ENCODE results near the gene TRAK1.

TRAK1 gene

DNA sequence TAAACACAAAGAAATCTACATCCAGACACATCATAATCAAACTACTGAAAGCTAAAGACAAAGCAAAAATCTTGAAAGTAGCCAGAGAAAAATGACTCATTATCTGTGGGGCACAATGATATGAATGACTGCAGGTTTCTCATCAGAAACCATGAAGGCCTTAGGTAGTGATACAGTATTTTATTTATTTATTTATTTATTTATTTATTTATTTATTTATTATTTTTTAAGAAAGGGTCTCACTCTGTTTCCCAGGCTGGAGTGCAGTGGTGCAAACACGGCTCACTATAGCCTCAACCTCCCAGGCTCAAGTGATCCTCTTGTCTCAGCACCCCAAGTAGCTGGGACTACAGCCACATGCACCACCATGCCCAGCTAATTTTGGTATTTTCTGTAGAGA is 159.6 kb downstream of the TRAK1 start:
- FAIRE-seq: no peak

DNA sequence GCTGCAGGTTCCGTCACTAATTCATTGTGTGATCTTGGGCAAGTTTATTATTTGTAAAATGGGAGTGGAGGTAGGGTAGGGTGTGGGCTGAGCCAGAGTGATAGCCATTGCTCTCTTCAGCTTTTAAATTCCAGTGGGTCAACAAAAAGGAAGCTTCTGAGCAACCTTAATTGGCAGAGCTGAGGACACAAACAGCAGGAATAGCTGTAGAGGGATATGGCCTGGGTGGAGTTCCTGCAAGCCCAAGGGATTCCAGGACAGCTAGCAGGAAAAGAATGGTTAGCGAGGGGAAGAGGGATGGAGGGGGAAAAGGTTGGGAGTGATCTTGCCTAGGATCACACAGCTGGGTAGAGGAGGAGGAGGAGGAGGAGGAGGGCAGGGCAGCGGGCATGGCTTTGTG is 163.4 kb downstream of the TRAK1 start:
- FAIRE-seq: no peak

DNA sequence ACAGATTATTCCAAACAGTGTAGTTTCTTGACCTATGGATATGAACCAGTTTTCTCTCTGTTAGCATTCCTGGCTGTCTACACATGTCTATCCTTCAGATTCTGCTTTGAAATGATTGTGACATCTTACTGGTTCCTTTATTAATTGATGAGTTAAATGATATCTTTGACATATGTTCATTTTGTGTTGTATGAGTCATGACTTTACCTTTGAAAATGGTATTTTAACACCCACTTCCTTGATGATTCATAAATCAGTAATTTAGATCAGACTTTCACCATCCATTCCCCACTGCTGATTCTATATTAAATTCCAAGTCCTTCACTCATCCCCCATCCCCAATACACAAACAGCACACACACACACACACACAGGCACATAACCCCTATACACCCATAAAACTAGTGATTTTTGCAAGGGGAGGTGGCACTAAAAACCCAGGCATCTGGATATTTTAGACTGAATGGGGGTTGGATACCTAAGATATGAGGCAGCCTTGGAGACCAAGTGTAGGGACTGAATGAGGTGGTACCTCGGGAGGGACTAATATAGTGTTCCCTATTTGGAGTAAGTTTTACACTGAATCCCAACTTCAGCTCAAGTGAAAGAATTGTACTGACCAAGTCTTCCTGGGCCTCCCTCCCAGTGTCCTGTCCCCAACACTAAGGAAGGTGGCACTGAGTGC is 165.1 kb downstream of the TRAK1 start:
- no peak for FAIRE-seq

DNA sequence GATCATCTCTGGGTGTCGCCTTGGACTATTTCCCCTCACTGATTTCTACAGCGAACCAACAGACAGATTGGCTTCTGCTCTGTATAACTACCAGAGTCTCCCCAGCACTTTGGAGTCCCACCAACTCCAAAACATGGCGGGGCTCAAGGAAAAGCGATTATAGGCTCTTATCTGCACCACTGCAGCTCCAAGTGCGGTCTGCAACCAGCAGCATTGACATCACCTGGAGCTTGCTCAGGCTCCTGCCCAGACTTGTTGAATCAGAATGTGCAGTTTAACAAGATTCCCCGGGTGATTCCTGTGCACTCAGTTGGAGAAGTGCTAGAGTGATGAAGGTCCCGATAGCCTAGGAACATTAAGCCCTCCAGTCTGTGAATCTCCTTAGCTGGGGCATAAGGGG is 165.8 kb downstream of the TRAK1 start:
- no peak for FAIRE-seq

DNA sequence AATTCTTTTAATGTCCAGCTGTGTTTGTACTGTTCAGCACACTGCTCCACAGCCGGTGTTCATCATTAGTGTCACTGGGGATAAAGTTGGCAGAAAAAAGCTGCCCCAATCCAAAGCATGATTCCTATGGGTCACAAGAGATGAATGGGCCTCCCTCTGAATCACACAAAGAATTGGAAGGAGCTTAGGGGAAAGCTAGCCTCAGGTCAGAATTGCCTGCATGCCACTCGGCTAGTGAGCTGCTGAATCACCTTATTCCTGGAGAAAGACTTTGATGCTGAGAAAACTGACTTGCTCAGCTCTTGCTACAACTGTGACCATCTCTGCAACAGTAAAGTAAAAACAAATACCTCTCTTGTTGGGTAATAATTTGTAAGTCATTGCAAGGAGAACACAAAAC is 171.4 kb downstream of the TRAK1 start:
- no peak for FAIRE-seq

DNA sequence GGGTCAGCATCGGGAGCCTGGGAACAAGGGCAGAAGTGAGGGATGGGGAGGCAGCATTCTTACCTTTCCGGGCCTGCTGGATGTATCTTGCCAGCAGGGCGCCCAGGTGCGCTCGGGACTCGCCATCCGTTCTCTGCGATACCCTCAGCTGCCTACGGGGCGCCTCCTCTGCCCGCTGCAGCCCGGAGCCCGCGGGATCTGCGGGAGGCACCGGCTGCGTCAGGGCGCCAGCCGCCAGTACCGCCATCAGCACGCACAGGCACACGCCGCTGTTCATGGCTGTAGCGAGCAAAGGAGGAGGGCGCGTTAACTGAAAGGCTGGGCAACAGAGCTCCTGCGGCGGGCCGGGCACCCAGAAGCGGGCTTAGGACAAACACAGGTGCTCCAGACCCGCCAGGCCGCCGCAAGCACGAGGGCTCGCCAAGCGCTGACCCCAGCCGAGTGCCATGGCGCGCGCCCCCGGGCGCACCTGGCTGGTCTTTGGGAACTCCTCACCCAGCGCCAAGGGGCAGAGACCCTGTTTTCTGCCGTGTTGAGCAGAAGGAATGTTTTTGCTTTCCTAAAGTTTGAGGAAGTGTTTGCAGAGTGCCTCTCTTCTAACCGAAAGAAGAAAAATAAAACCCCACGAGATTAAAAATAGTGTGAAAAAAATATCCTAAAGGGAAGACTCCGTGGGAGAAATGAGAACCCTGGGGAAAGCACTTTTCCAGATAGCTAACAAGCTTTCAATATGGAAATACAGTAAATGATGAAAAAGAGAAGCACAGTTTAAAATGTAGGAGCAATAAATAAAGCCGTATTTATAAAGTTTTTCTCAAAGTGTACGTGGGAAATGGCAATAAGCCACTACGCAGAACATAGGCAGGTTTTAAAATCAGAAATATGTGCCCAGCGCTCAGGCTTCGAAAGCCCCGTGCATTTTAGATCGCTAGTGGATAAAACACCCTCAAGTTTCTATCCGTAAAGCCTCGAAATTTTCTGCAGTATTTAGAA is 172.5 kb downstream of the TRAK1 start:
- no peak for FAIRE-seq

DNA sequence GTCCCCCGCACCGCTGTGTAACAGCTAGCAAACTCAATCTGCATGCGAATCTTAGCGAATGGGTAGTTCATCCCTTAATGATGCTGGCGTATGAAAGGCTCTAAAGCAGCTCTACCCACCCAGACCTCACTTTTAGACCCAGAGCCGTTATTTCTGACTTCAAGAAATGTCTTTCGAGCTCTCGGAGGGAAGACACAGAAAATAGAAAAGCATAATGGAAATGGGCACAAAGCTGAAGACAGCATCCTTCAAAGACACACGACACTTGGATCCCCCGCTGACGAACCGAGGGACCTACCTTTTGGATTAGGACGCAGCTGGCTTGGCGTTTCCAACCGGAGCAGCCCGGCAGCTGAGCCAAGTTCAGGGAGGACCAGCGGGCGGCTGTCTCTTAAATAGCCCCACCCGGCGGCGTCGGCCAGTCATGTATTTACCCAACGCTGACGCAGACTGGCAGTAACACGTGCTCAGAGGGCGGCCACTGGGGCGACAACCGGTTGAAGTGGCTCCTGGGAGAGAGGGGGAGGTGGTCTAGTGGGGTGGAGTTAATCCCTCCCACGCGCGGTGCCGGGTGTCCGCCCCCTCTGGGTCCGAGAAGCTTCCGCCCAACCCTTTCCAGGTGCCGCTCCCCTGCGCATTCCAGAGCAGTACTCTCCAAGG is 173.4 kb downstream of the TRAK1 start:
- no peak for FAIRE-seq

DNA sequence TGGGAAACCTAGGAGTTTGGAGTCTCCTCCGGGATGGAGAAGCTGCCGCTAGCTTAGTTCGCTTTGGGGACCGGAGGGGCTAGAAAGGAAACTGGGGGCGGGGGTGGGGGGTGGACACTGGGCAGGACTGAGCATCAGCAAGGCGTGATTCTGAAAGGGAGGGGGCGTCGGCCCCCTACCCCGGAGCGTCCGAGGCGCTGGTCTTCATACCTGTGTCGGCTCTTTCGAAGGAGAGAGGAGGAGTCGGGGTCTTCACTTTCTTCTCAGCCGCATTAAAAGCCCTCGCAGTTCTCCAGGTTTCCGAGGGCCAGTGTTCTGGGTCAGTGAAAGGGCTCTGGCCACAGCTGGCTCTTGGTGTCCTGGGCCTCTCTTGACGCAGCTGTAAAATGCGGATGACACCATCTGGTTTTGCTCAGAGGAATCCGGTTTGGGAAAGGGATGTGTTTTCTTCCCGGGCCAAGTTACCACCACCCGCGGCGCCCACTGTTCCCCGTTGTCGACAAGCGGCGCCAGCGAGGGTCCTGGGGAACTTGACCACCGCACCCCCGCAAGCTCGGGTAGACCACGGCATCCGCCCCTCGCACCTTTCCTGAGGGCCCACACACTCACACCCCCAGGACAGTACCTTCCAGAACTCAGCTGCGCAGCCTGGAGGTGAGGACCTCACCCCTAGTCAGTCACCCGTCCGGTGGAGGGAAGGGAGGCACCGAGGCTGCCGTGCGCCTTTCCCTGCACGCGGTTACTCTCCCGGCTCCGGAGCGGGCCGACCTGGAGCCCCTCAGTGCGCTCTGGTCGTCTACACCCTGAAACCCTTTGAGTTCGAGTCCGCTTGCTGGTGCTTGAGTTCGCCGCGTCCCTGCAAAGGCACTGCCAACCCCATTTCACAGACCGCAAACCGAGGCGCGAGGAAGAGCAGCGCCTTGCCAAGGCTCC is 174.2 kb downstream of the TRAK1 start:
- FAIRE-seq: no peak

DNA sequence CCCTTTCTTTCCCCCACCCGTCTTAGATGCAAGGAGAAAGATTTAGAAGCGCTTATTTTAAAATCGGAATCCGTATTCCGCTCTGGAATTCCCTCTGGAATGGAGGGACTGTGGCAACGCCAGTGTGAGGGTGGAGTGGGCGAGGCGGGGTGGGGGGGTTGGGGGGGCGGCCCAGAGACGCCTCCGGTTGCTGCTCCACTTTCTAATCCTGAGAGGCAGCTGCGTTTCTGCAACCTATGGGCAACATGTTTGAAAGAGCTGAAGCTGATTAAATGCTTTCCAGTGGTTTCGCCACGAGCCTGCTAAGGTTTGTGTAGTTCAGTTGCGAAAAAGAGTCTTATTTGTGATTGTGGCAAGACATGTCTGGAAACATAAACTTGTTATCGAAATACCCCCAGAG is 174.9 kb downstream of the TRAK1 start, which contains the start of gene CCK:
Gene CCK (minus strand): TSS at position 101 of the 400 bp plus-strand sequence. CDS start 2,555 bp downstream, outside the sequence.
- no peak for FAIRE-seq

DNA sequence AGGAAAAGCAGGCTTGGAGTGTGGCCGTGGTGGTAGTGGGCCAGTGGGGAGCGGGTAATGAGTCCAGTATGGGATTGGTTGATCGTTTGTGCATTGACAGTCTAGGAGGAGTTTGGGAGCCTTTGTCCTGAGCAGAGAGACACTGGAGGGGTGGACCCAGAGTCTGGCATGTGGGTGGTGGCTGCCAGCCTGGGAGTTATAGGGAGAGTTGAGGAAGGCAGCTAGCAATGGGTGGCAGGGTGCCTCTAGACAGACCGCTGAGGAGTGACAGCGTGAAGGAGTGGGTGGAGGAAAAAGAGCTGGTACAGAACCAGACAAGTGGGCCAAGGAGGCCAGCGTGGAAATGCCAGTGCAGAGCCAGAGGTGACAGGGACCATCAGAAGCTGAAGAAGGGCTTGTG is 176.7 kb downstream of the TRAK1 start:
- FAIRE-seq: no peak

DNA sequence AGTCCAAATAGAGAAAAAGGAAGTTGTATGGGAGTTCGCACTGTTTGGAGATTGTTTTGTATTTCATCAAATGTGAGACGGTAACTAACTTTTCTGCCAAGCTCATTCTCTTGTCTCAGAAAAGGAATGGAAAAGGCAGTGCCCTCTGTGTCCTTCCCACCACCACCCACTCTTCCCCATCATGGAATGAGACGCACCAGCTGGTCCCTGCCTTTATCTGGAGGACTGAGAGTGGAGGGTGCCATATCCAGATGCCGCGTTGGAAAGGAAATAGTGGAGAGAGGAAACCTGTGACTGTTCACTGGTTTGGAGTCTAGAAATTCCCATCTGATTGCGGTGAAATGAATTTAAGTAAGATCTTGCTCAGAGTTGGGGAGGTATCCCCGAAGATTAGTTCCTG is 178.5 kb downstream of the TRAK1 start:
- FAIRE-seq: no peak

DNA sequence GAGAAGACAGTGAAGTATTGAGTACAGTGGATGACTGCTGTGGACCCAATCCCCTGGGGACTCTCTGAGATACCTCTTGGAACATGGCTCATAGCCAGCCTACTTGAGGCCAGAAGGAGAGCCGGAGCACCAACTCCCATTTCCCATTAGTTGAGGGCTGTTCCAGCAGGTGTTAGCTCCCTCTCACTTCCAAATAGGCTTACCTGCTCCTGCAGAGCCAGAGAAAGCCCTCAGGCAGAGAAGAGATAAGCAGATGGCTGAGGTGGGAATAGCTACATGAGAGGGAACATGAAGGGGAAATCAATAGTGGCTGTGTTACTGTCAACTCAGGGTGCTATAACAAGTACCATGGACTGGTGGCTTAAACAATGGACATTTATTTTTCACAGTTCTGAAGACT is 179.4 kb downstream of the TRAK1 start:
- FAIRE-seq: no peak

DNA sequence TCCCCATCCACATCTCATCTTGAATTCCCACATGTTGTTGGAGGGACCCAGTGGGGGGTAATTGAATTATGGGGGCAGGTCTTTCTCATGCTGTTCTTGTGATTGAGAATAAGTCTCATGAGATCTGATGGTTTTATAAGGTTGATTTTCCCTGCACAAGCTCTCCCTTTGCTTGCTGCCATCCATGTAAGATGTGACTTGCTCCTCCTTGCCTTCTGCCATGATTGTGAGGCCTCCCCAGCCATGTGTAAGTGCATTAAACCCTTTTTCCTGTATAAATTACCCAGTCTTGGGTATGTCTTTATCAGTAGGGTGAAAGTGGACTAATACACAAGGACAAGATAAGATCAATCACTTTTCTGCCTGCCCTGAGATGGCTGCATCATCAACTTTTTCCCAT is 180.6 kb downstream of the TRAK1 start:
- no peak for FAIRE-seq

DNA sequence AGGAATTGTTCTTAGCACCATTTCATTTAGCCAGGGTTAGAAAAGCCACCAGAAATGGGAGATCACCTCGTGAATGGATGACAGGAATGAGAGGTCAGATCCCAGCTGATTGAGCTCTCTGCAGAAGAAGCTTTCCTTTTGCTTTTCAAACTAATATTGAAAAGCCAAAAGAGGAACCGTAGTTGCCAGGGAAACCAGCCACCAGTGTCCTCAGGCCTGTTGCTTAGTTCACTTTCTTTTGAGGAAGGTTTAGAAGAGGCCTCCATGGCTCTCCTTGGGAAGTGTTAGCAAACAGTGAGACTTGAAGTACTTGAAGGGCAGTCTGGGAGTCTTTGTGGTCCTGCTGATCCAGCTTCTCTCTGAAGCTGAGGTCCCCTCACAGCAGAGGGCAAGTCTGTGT is 182.2 kb downstream of the TRAK1 start:
- no peak for FAIRE-seq

DNA sequence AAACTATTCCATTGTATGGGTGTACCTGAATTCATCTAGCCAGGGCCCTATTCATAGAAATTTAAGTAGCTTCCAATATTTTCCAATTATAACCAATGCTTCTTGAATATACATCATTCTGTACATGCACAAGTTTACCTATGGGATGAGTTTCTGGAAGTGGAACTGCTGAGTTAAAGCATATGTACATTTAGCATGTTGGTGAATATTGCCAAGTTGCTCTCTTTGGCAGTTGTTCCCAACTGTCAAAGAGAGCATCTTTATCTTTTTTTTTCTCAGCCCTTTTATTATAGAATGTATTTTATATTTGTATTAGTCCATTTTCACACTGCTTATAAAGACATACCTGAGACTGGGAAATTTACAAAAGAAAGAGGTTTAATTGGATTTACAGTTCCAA is 183.1 kb downstream of the TRAK1 start:
- FAIRE-seq: no peak

DNA sequence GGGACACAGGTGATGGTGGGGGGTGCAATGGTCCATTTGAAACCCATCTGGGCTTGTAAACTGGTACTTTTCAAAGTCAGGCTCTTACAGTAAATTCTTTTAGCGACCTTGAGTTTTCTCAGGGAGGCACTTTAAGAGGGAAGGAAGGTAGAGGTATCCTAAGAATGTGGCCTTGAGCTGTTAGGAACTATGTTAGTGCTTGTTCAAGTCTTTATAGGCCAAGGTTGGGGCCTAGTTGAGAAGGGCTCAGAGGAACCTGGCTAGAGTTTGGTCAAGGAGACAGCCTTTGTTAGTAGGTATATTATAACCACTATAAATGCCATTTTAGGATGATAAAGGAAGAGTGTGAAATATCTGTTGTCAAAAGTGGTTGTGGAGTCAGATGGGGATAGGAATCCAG is 184.1 kb downstream of the TRAK1 start:
- no peak for FAIRE-seq
